Left forelimb (tissue), 1 donor: Measurements from ENCODE around the gene PKP3.

ENCODE experiments used
- DNase-seq: peaks from one replicate; pipeline ENCODE4 v3.0.0-alpha.2; 2018; ENCODE audit warnings: low spot score

The PKP3 gene

DNA sequence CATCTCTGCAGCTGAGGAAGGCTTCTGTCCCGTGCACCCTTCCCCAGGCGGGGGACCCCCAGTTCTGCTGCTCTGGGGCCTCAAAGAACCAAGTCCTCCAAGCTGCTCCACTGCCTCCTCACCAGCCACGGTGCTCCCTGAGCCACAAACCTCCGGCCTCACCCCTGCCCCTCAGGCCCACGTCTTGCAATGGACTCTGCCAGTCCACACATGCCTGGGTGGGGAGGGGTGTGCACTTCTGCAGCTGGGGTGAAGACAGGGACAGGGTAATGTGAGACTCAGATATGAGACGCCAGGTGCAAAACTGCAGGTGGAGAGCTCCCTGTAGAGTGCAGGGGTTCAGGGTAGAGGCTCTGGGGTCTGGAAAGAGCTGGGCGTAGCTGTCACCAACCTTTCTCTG is 52.9 kb downstream of the PKP3 start:
- no peak for DNase-seq

DNA sequence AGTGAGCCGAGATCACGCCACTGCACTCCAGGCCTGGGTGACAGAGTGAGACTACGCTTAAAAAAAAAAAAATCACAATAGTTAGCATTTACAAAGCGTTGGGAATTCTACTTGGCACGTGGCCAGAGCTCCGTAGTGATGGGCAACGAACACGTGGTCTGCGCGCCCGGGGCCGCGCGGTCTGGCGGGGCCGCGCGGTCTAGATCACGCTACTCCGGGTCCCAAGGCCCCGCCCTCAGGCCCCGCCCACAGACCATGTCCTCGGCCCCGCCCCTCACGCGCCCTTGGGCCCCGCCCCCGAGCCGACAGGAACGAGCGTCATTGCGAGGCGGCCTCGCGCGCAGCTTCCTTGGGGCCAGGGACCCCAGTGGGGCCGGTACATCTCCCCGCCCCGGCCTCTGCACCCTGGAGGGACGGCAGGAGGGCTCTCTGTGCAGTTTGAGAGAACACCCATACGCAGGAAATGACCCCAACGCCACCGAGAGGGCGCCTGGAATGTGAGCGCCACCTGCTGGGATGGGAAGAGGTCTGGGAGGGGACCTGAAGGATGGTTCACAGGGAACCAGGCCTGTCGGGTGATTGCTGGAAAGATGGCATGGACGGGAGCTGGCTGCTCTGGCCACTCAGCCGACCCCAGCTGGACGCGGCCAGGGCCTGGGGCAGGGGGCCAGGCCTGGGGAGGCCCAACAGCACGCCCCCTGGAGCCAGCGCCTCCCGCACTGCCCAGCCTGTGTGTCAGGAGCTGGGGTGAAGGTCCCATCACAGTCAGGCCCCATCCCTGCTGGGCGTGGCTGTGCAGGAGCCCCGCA is 54.1 kb downstream of the PKP3 start:
- DNase-seq = peak; percentile 96

DNA sequence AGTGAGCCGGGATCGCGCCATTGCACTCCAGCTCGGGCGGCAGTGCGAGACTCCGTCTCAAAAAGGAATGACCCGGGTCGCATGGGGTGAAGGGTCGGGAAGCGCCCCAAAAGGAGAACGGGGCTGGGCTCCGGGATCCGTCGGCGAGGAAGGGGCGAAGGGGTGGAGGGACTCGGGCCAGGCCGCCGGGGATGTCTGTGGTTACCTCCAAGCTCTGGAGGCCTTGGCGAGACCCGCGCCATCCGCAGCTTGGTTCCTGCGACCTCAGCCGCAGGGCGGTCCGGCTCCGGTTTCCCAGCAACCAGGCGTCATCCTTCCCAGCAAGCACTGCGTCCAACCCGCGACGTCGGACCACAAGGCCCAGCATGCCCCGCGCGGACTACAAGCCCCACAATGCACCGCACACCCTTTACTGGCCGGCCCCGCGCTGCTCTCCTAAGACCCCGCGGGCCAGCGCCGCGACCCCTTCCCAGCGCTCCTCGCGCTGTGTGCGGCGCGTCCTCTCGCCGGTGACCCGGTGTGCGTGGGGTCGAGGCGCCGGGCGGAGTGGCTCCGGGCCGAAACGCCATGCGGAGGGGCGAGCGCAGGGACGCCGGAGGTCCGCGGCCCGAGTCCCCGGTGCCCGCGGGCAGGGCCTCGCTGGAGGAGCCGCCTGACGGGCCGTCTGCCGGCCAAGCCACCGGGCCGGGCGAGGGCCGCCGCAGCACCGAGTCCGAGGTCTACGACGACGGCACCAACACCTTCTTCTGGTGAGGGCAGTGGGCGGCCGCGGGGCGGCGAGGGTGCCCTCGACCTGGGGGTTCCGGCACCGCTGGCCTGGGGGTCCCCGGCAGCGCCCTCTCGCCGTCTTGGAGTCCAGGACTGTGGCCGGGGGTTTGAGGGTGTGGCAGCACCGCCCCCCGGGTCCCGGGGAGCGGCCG is 56.1 kb downstream of the PKP3 start, which contains the start of gene PTDSS2:
Gene PTDSS2 (plus strand): TSS at position 391 of the 920 bp plus-strand sequence. CDS start 177 bp downstream, at position 568.
- DNase-seq = peak; percentile 97

DNA sequence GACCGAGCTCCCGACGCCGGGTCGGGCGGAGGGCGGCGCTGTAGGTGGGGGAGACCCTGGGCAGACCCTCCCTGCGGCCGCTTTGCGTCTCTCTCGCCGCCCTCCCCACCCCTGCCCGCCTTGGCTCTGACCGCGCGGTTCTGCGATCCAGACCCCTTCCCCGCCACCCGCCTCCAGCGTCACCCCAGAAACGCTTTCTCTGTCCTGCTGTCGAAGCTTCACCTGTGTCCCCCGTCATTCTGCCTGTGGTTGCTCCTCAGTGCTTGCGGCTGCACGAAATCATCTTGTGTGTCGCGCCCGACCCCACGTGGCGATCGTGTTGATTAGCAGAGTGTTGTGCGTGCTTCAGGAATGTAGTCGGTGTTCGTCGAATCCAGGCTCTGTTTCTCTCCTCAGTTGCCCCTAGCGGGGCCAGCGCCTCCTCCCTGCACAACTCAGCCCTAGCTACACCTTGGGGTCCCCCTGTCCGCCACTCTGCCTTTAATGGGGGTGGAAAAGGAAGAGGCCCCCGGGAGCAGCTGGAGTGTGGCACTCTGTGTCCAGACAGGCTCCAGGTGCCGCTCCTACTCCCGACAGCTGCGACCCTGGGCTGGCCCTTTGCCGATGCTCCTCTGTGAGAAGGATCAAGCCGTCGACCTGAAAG is 56.9 kb downstream of the PKP3 start:
- peak; percentile 81 for DNase-seq

DNA sequence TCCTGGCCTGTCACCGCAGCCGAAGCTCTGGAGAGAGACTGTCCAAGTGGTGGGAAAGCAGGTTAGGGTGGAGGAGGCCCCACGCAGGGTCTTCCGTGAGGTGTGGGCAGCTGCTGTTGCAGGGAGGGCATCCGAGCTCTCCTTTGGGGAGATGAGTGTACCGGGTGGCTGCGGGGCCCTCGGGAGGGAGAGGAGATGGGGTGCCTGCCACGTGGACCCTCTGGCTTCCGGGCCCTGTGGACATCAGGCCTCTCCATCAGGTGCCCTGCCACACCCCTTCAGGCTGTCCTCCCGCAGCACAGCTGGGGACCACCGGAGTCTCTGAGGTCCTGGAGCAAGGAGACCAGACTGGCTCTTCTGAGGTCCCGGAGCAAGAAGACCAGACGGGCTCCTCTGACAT is 57.7 kb downstream of the PKP3 start:
- no peak for DNase-seq

DNA sequence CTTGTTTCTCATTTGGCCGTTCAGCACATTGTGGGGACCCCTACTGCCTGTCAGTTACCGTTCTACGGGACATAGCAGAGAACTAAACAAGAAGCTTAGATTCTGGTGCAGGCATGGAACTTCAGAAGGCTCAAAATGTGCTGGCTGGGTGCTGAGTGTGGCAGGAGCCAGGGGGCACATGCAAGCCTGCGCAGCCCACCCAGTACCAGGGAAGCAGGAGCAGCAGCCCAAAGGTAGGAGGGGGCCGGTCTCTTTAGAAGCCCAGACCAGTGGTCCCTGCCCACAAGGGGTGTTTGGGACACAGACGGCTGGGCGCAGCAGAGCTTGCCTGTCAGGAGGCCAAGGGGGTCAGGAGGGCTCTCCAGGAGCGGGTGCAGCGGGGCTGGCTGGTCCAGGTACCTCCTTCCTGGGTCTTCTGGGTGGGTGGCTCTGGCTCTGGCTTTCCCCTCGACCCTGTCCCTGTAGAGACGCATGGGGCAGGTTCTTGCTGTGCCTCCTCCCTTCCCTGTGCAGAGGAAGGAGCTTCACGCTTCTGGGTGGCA is 58.3 kb downstream of the PKP3 start:
- no peak for DNase-seq

DNA sequence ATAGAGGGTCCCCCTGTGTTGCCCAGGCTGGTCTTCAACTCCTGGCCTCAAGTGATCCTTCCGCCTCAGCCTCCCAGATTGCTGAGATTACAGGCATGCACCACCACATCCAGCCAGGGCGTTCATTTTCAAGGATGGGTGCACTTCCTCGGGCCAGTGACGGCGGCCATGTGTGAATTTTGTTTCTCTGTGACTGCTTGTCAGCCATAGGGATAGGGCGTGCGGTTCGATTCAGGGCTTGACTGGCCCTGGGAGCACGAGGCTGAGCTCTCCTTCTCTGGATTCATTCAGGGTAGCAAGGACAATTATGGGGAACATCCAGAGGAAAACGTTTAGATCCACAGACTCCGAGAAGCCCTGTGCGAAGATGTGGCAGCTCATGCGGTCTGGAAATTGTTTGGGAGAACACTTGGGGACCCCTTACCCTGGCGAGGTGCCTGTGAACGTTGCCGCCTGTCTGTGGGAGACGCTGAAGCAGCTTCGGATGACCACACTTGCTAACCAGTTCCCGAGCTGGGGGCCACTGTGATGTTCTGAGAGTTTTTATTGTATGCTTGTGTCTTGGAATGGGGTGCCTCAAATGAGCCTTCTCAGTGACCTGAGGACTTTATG is 59.0 kb downstream of the PKP3 start:
- no peak for DNase-seq

DNA sequence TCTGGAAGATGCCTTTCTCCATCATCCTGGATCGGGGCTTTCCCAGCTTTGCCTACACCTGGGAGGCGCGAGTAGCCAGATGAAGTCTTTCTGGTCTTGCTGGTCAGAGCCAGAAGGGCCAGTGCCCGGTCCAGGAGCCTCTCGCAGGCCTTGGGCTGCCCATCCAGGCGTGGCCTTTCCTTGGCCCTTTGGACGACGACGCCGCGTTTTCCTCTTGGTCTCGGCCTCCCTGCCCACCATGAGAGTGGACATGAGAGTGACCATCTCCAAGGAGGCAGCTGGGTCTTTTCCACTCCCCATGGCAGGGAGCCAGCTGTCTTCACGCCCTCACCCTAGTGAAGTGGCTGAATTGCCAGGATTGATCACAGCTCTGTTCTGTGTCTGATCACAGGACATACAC is 59.6 kb downstream of the PKP3 start:
- DNase-seq = no peak

DNA sequence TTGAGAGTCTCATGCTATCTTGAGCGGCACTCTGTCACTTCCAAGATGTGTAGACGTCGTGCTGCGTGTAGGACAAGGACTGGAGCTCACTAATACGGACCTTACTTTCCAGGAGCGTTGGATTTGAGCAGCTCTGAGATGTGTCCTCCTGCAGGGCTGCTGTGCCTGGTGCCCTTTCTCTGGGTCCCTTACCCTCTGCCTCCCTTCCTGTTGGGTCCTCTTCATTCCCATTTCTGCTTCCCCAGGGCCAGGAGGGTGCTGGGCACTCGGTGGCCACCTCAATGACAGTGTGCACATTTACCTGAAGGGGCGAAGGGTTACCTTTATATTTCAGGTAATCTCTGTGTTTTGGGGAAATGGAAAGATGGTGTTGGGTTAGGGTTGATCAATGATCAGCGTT is 60.0 kb downstream of the PKP3 start:
- no peak for DNase-seq
